ENCODE measurements around the gene SMAD6. TPM values are rescaled to one million over a fixed set of nuclear protein-coding genes. Genes with fewer than 3 reads are reported as not detected.

The SMAD6 gene
- polyA plus RNA-seq, 1 of the 3 experiments (the other 2 are of a cell fraction), result 4.5 TPM

DNA sequence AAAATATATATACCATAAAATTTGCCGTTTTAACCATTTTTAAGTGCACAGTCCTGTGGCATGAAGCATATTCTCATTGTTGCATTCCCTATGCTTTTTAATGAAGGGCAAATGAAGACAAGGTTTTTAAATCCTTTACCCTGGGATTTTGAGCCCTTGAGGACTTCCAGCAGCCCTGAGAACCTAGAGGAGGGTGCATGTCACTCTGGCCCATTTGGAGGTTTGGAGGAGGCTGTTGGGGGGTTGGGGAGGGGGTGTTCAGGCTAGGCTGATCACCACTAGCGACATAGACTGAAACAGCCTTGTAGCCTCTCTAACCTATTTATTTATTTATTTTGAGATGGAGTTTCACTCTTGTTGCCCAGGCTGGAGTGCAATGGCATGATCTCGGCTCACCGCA, 86.0 kb downstream of the SMAD6 start:
- Histone ChIP-seq H3K4me2 (no peak overlapping the region), H4K20me1 (ENCODE audit: insufficient read depth) (no peaks in the 10 kb centered on the region), H3F3A (replicated peaks; ENCODE audit: insufficient read depth) (peaks cover 18% of the 10 kb centered on the region), H3K27ac (ENCODE audit: low read depth in 2 of 2, low read length in 1 of 2) (no peak overlapping the region), H3K27me3 (ENCODE audit: insufficient read depth) (no peaks in the 10 kb centered on the region), H3K9me2 (no peaks in the 10 kb centered on the region), H3K4me1 (ENCODE audit: control insufficient read depth in 1 of 2, insufficient read depth in 2 of 2, low read depth in 1 of 2, low read length in 1 of 2) (peaks cover 0 to 15% of the 10 kb centered on the region in 2 experiments; a peak in 3 of 4 replicates), H2AFZ (ENCODE audit: low read depth) (no peak overlapping the region), H3K79me2 (ENCODE audit: insufficient read depth) (peaks cover 11% of the 10 kb centered on the region; the same call in 1 of the 2 replicates), H3K36me3 (replicated peaks in 1 of 2; ENCODE audit: control insufficient read depth in 1 of 2, insufficient read depth in 2 of 2, low read length in 1 of 2) (peaks cover 0 to 9% of the 10 kb centered on the region in 2 experiments), H3K4me3 (ENCODE audit: low read depth in 2 of 2, low read length in 1 of 2) (no peak overlapping the region), H3K9me3 (no peaks in the 10 kb centered on the region), H3K9ac (no peak overlapping the region)
- ChIA-PET CTCF (interaction anchor here (6.1 kb wide), 1 partner anchor 14 kb away, joined by 33 read pairs; no protein-coding TSS in a partner anchor), POLR2A (no interaction called here)
- 98% methylated on average over 4 of the region's 4 CpGs for WGBS (ENCODE audit: low lambda C conversion rate)
- TF ChIP-seq PBX3 (IDR thresholded peaks at IDR 0.05), result no peak
- no peak for TF ChIP-seq NFIC (IDR thresholded peaks at IDR 0.05; ENCODE audit: borderline replicate concordance)
- TF ChIP-seq SMC3 (IDR thresholded peaks at IDR 0.05; ENCODE audit: low read depth, low read length), result no peak
- TF ChIP-seq RAD21 (IDR thresholded peaks at IDR 0.05; ENCODE audit: low read length), result no peak
- TF ChIP-seq YY1 (IDR thresholded peaks at IDR 0.05; ENCODE audit: low read depth), result no peak
- no peak for TF ChIP-seq FOSL2 (IDR thresholded peaks at IDR 0.05; ENCODE audit: borderline replicate concordance, low read depth)
- DNase-seq, result no peak

DNA sequence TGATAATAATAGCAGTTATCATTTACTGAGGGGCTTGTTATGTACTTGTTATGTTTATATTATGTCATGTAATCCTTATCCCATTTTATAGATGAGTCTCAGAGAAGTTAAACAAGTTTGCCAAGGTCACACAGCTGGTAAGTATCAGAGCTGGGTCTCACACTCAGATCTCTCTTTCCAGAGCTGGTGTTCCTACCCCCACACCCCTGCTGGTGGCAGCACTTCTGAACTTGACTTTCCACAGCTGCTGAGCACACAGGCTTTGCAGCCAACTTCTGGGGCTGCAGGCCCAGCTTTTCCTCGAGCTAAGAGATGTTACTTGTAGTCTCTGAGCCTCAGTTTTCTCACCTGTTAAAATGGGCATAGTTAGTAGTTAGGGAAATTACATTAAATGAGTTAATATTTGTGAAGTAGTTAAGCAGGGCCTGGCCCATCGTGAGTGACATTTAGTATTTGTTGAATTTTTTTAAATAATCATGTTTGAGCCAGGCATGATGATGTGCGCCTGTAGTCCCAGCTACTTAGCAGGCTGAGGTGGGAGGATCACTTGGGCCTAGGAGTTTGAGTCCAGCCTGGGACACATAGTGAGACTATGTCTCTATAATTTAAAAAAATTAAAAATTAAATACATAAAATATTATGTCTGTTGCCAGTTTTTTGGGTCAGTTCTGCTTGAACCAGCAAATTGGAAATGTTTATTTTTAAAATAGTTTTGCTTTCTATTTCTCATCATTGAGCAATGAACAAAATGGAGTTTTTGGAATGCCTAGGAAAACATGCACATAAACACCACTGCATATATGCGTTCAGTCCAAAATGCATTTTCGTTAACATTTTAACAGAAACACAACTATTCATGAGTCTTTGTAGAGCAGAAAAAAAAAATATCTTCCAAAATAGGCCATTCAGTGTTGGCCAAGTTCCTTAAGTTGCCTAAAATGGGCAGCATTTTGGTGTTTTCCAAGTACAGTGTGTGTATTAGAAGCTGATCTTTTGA, 87.3 kb downstream of the SMAD6 start:
- Histone ChIP-seq H4K20me1 (ENCODE audit: insufficient read depth) (no peaks in the 10 kb centered on the region), H3K36me3 (replicated peaks in 1 of 2; ENCODE audit: control insufficient read depth in 1 of 2, insufficient read depth in 2 of 2, low read length in 1 of 2) (peaks cover 0 to 4% of the 10 kb centered on the region in 2 experiments), H3K4me1 (ENCODE audit: control insufficient read depth in 1 of 2, insufficient read depth in 2 of 2, low read depth in 1 of 2, low read length in 1 of 2) (peaks cover 0 to 11% of the 10 kb centered on the region in 2 experiments; a peak in 3 of 4 replicates), H3K79me2 (ENCODE audit: insufficient read depth) (no peaks in the 10 kb centered on the region), H2AFZ (ENCODE audit: low read depth) (no peak overlapping the region), H3K27ac (ENCODE audit: low read depth in 2 of 2, low read length in 1 of 2) (no peak overlapping the region), H3K4me3 (ENCODE audit: low read depth in 2 of 2, low read length in 1 of 2) (no peak overlapping the region), H3K9me2 (no peaks in the 10 kb centered on the region), H3K9ac (no peak overlapping the region), H3K9me3 (no peaks in the 10 kb centered on the region), H3K27me3 (ENCODE audit: insufficient read depth) (no peaks in the 10 kb centered on the region), H3F3A (replicated peaks; ENCODE audit: insufficient read depth) (peaks cover 12% of the 10 kb centered on the region), H3K4me2 (no peak overlapping the region)
- WGBS (ENCODE audit: low lambda C conversion rate), result 66% methylated on average over 5 of the region's 5 CpGs
- DNase-seq, result no peak
- TF ChIP-seq USF2 (IDR thresholded peaks at IDR 0.05; ENCODE audit: borderline replicate concordance, low read depth, low read length) (no peak), FOXJ3 (CRISPR knock-in tag; IDR thresholded peaks at IDR 0.05) (no peak), MEF2A (IDR thresholded peaks at IDR 0.05; ENCODE audit: borderline replicate concordance, low read depth) (no peak), RAD21 (IDR thresholded peaks at IDR 0.05; ENCODE audit: low read length) (peak; percentile 51), JUND (IDR thresholded peaks at IDR 0.05) (no peak), RCOR1 (IDR thresholded peaks at IDR 0.05; ENCODE audit: low read length) (no peak), SMC3 (IDR thresholded peaks at IDR 0.05; ENCODE audit: low read depth, low read length) (peak; percentile 54), CTCF (IDR thresholded peaks at IDR 0.05) (peak; percentile 58), PBX3 (IDR thresholded peaks at IDR 0.05) (no peak)
- ChIA-PET CTCF (interaction anchor here (0.7 to 6.1 kb wide), 14 partner anchors 9 to 185 kb away, joined by 3 to 33 read pairs (median 4); no protein-coding TSS in a partner anchor), POLR2A (no interaction called here)

Data from SK-N-SH (cell line).